ENCODE measurements around the gene BICC1. TPM values are rescaled to one million over a fixed set of nuclear protein-coding genes. Genes with fewer than 3 reads are reported as not detected.

Gene BICC1
- total and polyA plus RNA-seq, 2 of the 4 experiments (the other 2 are of a cell fraction), result 5.7 to 42.5 TPM

GRCh38 chr10:58873161-58873560, 360.5 kb downstream of the BICC1 start:
- Histone ChIP-seq H2BK5ac (ENCODE audit: low read depth, low read length, poor library complexity, severe bottlenecking) (no peak overlapping the region), H4K5ac (ENCODE audit: low read depth, low read length) (no peak overlapping the region), H3K4me1 (ENCODE audit: control insufficient read depth, insufficient read depth, low read length) (0 out of 2 replicates have a peak, but pooled peaks cover 3% of the 10 kb centered on the region), H4K91ac (ENCODE audit: insufficient read depth, low read depth, low read length) (no peak overlapping the region), H4K8ac (ENCODE audit: low read depth in 2 of 2, low read length in 2 of 2) (no peak overlapping the region), H2BK15ac (ENCODE audit: low read depth, low read length) (no peak overlapping the region), H3K9me3 (ENCODE audit: control insufficient read depth, insufficient read depth, low read length) (no peaks in the 10 kb centered on the region), H3K4ac (ENCODE audit: low read depth, low read length) (no peak overlapping the region), H2BK20ac (ENCODE audit: low read depth, low read length) (no peak overlapping the region), H3K14ac (replicated peaks; ENCODE audit: low read depth, low read length) (no peak overlapping the region), H3K27ac (ENCODE audit: insufficient read depth, low read length) (no peak overlapping the region), H3K4me2 (ENCODE audit: low read depth, low read length) (no peak overlapping the region), H3K9me1 (ENCODE audit: insufficient read depth, low read length) (no peaks in the 10 kb centered on the region), H2AFZ (replicated peaks; ENCODE audit: low read length, poor library complexity) (no peak overlapping the region), H3K79me1 (ENCODE audit: low read depth in 1 of 2, low read length in 2 of 2) (no peaks in the 10 kb centered on the region), H3K36me3 (ENCODE audit: control insufficient read depth, insufficient read depth, low read length) (no peaks in the 10 kb centered on the region), H3K9ac (ENCODE audit: low read depth, low read length) (no peak overlapping the region), H3K4me3 (ENCODE audit: insufficient read depth, low read depth, low read length) (no peak overlapping the region), H2AK9ac (replicated peaks; ENCODE audit: low read depth, low read length, poor library complexity) (no peak overlapping the region), H4K20me1 (ENCODE audit: insufficient read depth, low read length) (no peaks in the 10 kb centered on the region), H2AK5ac (ENCODE audit: low read depth, low read length) (no peak overlapping the region), H3K23ac (ENCODE audit: low read depth, low read length) (no peak overlapping the region), H2BK120ac (ENCODE audit: low read depth, low read length) (no peak overlapping the region), H3K56ac (ENCODE audit: extremely low read depth, insufficient read depth, low read length) (no peak overlapping the region), H3K27me3 (ENCODE audit: control insufficient read depth, insufficient read depth, low read length) (no peaks in the 10 kb centered on the region; the same call in 1 of the 2 replicates), H3K18ac (ENCODE audit: low read depth, low read length) (no peak overlapping the region)
- intact Hi-C loops (cut with micrococcal nuclease) (no loop called here), dilution Hi-C loops (cut with HindIII; ENCODE audit: low sequenced_read_pairs, unreplicated experiment) (no loop called here), in situ Hi-C loops (cut with MboI; ENCODE audit: low sequenced_read_pairs) (no loop called here)
- no peak for ATAC-seq (ENCODE audit: low read depth)
- TF ChIP-seq, protein P1, sequence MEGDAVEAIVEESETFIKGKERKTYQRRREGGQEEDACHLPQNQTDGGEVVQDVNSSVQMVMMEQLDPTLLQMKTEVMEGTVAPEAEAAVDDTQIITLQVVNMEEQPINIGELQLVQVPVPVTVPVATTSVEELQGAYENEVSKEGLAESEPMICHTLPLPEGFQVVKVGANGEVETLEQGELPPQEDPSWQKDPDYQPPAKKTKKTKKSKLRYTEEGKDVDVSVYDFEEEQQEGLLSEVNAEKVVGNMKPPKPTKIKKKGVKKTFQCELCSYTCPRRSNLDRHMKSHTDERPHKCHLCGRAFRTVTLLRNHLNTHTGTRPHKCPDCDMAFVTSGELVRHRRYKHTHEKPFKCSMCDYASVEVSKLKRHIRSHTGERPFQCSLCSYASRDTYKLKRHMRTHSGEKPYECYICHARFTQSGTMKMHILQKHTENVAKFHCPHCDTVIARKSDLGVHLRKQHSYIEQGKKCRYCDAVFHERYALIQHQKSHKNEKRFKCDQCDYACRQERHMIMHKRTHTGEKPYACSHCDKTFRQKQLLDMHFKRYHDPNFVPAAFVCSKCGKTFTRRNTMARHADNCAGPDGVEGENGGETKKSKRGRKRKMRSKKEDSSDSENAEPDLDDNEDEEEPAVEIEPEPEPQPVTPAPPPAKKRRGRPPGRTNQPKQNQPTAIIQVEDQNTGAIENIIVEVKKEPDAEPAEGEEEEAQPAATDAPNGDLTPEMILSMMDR (conservative IDR thresholded peaks at IDR 0.05; ENCODE audit: low read depth, low read length), result no peak
- TF ChIP-seq CHD1 (IDR thresholded peaks at IDR 0.05; ENCODE audit: low read depth, low read length), result no peak
- no peak for TF ChIP-seq FOS (IDR thresholded peaks at IDR 0.05; ENCODE audit: low read depth, low read length)
- peak; percentile 70 for TF ChIP-seq MAFK (IDR thresholded peaks at IDR 0.05; ENCODE audit: low read depth, low read length)
- ChIA-PET CTCF (no interaction called here), POLR2A (ENCODE audit: unreplicated experiment) (no interaction called here)
- no TSS peak for BruUV-seq (replicated peaks)
- DNase-seq, result no peak
- 50% methylated on average over 1 of the region's 2 CpGs; no CpG with 5 or more reads in 1 of the 2 experiments for WGBS, 2 experiments (ENCODE audit: extremely low coverage in 2 of 2, insufficient read length in 1 of 2)

Other genes with a start within 250 kb of the BICC1 start
- 2.0 and 5.0 TPM in 2 replicates for gene IPMK, start 245.0 kb upstream of the BICC1 start, total RNA-seq (2012; rRNA removed)
- gene IPMK, start 245.0 kb upstream of the BICC1 start, polyA plus RNA-seq (2012; rRNA removed), result 0.69 and 0.89 TPM in 2 replicates
- gene CISD1, start 243.7 kb upstream of the BICC1 start, total RNA-seq (2012; rRNA removed), result 25.8 and 34.6 TPM in 2 replicates
- 25.7 and 28.2 TPM in 2 replicates for gene CISD1, start 243.7 kb upstream of the BICC1 start, polyA plus RNA-seq (2012; rRNA removed)
- gene UBE2D1, start 177.9 kb upstream of the BICC1 start, total RNA-seq (2012; rRNA removed), result 9.1 and 15.8 TPM in 2 replicates
- 9.5 and 9.7 TPM in 2 replicates for gene UBE2D1, start 177.9 kb upstream of the BICC1 start, polyA plus RNA-seq (2012; rRNA removed)
- gene TFAM, start 127.5 kb upstream of the BICC1 start, total RNA-seq (2012; rRNA removed), result 16.7 and 26.1 TPM in 2 replicates
- gene TFAM, start 127.5 kb upstream of the BICC1 start, polyA plus RNA-seq (2012; rRNA removed), result 7.6 and 8.7 TPM in 2 replicates

Data from IMR-90 (cell line).